Stomach smooth muscle (tissue), 2 donors: ENCODE measurements around the gene AJM1.
"Not testable (repeated sequence)": the region's sequence is repeated elsewhere in the genome, so short reads cannot be mapped to it uniquely, and the experiment has no call there.

Experiments used
- H3K27ac ChIP-seq: one replicate; pipeline ENCODE4 v1.7.0; 2013; ENCODE audit warnings: mild to moderate bottlenecking, low read length, inconsistent platforms
- H3K27me3 ChIP-seq, 2 donors: one replicate each; pipeline ENCODE4 v1.7.0; 2013; ENCODE audit warnings: low read length in 2 of 2; ENCODE audit not compliant: insufficient read depth in 2 of 2, control insufficient read depth in 1 of 2
- H3K36me3 ChIP-seq, 2 donors: one replicate each; pipeline ENCODE4 v1.7.0; 2013; ENCODE audit warnings: low read length in 2 of 2; ENCODE audit not compliant: control insufficient read depth in 2 of 2, insufficient read depth in 2 of 2
- H3K4me1 ChIP-seq: one replicate; pipeline ENCODE4 v1.7.0; 2013; ENCODE audit warnings: low read length; ENCODE audit not compliant: control insufficient read depth, insufficient read depth
- H3K4me3 ChIP-seq, 2 donors: one replicate each; pipeline ENCODE4 v1.7.0; 2013; ENCODE audit warnings: low read length in 2 of 2
- H3K9ac ChIP-seq, 2 donors: one replicate each; pipeline ENCODE4 v1.7.0; 2013; ENCODE audit warnings: low read length in 2 of 2, mild to moderate bottlenecking in 1 of 2
- H3K9me3 ChIP-seq, 2 donors: one replicate each; pipeline ENCODE4 v1.7.0; 2013; ENCODE audit warnings: low read length in 2 of 2; ENCODE audit not compliant: control insufficient read depth in 2 of 2
- donor health status: healthy.
- donor health status: Pancreatic carcinoma.

AJM1 gene

DNA sequence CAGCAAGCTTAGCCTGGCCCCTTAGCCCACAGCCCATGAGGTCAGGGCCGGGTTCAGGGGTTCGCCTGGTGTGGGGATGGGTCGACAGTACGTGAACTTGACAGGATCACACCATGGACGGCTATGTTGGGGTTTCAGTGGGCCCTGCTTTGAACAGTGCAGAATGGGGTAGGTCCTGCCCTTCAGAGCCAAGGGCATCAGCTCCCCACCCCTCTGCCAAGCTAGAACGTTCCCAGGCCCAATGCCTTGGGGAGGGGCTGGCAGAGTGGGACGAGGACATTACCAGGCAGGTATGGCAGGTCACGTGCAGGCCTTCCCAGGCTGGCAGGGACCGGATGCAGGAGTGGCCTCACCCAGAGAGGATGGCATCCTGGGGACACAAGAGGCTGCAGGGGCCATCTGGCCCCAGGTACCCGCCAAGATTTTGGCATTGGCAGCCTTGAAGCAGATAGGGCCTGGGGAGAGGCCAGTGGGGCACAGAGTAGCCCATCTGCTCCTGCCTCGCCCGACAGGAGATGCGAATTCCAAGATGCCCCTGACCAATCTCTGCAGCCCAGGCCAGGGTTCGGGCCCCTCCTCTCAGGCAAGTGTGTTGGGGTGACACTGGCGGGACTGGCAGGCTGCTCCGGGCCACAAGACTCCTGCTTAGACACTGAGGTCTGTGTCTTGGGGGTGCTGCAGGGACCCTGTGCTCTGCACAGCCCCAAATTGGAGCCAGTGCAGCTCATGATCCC, 465 bp upstream of the AJM1 start:
- Histone ChIP-seq H3K4me1 (peaks cover 41% of the 10 kb centered on the region), H3K4me3 (peak overlapping the region in 1 of 2 donors; percentile 77), H3K27me3 (peaks cover 8 to 29% of the 10 kb centered on the region in 2 donors)
- not testable (repeated sequence) for H3K9ac ChIP-seq, H3K9me3 ChIP-seq, H3K27ac ChIP-seq, H3K36me3 ChIP-seq

DNA sequence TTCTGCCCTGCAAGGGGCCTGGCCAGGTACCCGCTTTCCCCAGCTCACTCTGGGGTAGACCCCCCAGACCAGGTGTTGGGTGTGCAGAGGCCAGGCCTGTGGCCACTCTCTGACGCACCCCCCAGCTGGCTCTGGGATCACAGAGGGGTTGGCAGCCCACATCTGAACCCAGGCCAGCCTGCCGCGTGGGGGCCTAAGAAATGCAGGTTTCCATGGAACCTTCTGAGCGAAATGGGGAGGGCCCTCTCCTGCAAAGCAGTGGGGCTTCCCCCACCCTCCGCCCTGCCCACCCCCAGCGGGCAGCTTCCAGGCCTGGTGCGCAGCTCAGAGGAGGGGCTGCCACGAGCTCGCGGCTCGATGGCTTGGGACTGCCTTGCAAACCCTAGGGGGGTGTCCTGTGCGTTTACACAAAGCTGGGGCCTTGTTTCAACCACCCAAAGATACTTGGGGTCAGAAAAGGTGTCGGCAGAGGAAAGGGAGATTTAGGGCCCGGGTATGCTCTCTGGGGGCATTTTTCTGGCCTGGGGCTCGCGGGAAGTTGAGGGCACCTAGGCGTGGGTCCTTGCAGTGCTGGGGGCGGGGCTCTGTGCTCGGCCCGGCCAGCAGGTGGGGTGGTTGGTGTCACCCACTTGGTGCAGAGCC, 1.0 kb downstream of the AJM1 start:
- H3K9me3 ChIP-seq, H3K4me3 ChIP-seq, H3K27ac ChIP-seq, H3K9ac ChIP-seq, H3K36me3 ChIP-seq: not testable (repeated sequence)
- Histone ChIP-seq H3K4me1 (peaks cover 53% of the 10 kb centered on the region), H3K27me3 (peaks cover 12 to 41% of the 10 kb centered on the region in 2 donors)

DNA sequence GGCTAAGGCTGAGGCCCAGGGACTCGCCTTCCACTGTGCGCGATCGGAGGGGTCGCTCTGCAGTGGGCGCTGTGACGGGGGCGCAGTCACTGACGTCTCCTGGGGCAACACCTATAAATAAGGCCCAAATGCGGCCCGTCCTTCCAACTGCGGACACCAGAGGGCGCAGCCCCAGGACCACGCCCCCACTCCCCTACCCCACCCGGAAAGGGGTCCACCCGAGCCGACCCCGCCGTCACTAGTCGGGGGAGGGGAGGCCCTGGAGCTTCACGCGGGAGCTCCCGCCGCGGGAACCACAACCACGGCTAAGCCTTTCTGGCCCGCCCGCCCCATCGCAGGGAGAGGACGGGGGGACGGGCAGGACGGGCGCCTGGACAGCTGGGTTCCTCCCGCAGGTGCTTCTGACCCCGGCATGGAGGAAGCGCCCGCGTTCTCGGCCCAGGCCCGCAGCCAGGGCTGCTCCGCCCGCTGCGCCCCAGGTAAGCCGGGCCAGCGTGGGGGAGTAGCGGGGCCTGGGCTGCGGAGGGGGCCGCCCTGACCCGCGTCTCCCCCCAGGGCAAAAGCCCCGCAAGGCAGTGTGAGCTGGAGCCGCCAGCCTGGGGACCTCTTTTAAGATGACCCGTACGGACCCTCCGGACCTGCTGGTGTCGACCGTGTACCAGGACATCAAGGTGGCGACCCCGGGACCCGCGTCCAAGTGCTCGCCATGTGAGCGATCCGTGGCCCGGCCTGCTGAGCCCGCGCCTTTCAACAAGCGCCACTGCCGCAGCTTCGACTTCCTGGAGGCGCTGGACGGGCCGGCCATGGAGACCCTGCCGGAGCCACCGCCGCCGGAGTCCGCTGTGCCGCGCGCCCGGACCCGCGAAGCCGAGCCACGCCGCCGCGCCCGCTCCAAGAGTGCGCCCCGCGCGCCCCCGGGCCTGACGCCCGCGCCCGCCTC, 1.8 kb downstream of the AJM1 start:
- H3K4me3 ChIP-seq: not testable (repeated sequence)
- peaks cover 56% of the 10 kb centered on the region for H3K4me1 ChIP-seq

DNA sequence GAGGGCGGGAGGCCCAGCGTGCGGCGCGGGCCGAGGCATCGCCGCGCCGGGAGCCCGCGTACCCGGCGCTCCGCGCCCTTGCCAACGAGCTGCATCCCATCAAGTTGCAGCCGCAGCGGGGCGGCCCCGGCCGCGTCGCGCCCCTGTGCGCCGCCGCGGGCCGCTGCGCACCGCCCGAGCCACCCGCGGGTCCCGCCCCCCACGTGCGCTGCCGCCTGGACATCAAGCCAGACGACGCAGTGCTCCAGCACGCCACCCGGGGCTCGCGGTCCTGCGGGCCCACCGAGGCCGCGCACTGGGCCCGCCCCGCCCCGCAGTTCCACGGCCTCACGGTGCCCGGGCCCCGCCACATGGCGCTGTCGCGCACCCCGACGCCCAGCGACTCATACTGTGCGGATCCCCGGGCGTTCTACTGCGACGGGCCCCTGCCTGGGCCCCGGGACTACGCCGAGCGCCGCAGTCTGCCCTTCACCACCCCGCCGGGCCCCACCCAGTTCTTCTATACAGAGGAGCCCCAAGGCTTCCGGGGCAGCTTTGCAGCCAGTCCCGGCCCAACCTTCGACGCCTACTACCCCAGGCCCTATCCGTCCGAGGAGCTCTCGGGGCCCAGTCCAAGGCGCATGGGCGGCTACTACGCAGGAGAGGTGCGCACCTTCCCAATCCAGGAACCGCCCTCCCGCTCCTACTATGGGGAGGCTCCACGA, 2.6 kb downstream of the AJM1 start:
- Histone ChIP-seq H3K4me3 (no peak overlapping the region), H3K27me3 (peaks cover 12 to 41% of the 10 kb centered on the region in 2 donors), H3K4me1 (peaks cover 60% of the 10 kb centered on the region)

More for the DNA sequence above, 1.8 kb downstream of the AJM1 start:
- H3K36me3 ChIP-seq, H3K9ac ChIP-seq, H3K27ac ChIP-seq, H3K9me3 ChIP-seq: not testable (repeated sequence)
- peaks cover 12 to 41% of the 10 kb centered on the region in 2 donors for H3K27me3 ChIP-seq

DNA sequence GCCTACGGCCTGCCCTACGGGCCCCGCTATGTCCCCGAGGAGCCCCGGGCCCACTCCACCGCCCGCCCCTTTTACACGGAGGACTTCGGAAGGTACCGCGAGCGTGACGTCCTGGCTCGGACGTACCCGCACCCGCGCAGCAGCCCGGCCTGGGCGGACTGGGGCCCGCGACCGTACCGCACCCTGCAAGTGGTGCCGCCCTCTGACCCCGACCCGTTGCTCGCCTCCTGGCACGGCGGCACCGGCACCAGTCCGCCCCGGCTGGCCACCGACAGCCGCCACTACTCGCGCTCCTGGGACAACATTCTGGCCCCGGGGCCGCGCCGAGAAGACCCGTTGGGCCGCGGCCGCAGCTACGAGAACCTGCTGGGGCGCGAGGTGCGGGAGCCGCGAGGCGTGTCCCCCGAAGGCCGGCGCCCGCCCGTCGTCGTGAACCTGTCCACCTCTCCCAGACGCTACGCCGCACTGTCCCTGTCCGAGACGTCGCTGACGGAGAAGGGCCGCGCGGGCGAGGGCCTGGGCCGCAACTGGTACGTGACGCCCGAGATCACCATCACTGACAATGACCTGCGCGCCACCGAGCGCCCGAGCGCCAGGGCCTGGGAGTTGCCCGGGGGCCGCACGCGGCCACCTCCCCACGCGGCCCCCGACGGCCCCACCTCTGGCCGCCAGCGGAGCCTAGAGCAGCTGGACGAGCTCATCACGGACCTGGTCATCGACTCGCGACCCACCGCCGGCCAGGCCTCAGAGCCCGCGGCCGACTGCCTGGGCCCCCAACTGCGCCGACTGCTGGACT, 3.4 kb downstream of the AJM1 start:
- Histone ChIP-seq H3K4me3 (no peak overlapping the region), H3K27me3 (peaks cover 12 to 41% of the 10 kb centered on the region in 2 donors), H3K9me3 (no peaks in the 10 kb centered on the region), H3K4me1 (peaks cover 68% of the 10 kb centered on the region), H3K36me3 (no peaks in the 10 kb centered on the region), H3K27ac (no peak overlapping the region), H3K9ac (no peak overlapping the region)

More for the DNA sequence above, 2.6 kb downstream of the AJM1 start:
- no peak overlapping the region for H3K27ac ChIP-seq
- no peaks in the 10 kb centered on the region for H3K9me3 ChIP-seq
- H3K36me3 ChIP-seq: no peaks in the 10 kb centered on the region
- H3K9ac ChIP-seq: no peak overlapping the region

DNA sequence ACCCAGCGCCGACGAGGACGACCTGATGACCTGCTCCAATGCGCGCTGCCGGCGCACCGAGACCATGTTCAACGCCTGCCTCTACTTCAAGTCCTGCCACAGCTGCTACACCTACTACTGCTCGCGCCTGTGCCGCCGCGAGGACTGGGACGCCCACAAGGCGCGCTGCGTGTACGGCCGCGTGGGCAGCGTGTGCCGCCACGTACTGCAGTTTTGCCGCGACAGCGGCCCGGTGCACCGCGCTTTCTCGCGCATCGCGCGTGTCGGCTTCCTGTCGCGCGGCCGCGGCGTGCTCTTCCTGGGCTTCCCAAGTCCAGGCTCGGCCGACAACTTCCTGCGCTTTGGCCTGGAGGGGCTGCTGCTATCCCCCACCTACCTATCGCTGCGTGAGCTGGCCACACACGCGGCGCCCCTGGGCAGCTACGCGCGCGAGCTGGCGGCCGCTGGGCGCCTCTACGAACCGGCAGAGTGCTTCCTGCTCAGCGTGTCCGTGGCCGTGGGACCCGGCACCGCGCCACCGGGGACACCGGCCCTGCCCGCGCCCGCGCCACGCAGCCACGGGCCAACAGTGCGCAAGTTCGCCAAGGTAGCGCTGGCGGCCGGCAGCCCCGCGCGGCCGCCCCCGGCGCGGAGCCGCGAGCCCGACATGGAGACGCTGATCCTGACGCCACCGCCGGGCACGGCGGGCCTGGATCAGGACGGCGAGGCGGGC, 4.3 kb downstream of the AJM1 start:
- Histone ChIP-seq H3K9ac (no peak overlapping the region), H3K27me3 (peaks cover 12 to 41% of the 10 kb centered on the region in 2 donors), H3K36me3 (peaks cover 0 to 3% of the 10 kb centered on the region in 2 donors), H3K4me1 (peaks cover 63% of the 10 kb centered on the region), H3K9me3 (no peaks in the 10 kb centered on the region), H3K27ac (no peak overlapping the region), H3K4me3 (peak overlapping the region in 1 of 2 donors; percentile 35)

DNA sequence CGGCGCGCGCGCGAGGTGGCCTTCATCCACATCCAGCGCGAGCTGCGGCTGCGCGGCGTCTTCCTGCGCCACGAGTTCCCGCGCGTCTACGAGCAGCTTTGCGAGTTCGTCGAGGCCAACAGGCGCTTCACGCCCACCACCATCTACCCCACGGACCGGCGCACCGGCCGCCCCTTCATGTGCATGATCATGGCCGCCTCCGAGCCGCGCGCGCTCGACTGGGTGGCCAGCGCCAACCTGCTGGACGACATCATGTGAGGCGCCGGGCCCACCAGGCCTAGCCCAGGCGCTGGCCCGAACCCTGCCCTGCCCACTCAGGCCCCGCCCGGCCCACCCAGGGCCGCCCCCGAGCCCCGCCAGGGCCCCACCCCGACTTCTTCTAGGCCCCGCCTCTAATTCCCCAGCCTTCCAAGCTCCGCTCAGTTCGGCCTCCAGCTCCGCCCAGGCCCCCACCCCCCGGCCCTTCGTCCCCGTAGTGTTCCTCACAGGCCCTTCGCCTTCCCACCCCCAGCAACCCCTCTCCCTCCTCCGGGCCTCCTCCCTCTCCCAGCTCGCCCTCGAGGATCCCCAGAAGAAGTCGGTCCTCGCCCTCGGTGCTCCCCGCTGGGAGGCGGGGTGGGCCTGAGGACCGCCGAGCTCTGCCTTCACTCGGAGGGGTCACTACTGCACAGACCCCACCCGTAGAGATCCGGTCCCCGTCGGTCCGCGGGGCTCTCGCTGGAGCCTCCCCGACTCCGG, 5.0 kb downstream of the AJM1 start:
- Histone ChIP-seq H3K27me3 (peaks cover 12 to 41% of the 10 kb centered on the region in 2 donors), H3K4me3 (peak overlapping the region; percentile 76 to 92), H3K9me3 (no peaks in the 10 kb centered on the region), H3K4me1 (peaks cover 56% of the 10 kb centered on the region), H3K27ac (no peak overlapping the region), H3K36me3 (peaks cover 0 to 4% of the 10 kb centered on the region in 2 donors), H3K9ac (no peak overlapping the region)

DNA sequence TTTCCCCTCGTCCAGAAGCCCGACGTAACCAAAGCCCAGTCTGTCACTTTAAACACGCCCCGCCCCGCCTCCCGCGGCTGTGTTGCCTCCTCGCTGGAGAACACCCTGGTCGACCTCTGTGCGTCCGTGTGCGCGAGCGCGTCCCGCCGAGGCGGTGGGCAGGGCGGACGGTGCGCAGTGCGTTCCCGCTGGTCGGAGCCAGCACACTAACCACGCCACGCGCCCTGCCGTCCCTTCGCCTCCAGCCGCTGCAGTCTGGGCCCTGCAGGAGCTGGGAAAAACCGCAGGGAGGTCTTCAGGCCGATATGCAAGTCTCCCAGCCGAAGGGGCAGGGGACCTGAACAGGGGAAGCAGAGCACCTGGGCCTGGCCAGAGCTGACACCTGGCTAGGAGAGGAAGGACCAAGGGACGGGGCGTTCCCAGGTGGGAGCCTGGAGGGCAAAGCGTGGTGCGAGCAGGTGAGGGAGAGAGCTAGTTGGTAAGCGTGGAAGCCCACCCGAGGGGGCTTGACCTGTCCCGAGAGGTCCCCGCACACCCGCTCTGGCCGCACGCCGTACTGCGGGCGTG, 5.6 kb downstream of the AJM1 start:
- Histone ChIP-seq H3K27ac (no peak overlapping the region), H3K27me3 (peaks cover 12 to 41% of the 10 kb centered on the region in 2 donors), H3K4me1 (peaks cover 51% of the 10 kb centered on the region), H3K36me3 (peaks cover 0 to 4% of the 10 kb centered on the region in 2 donors), H3K9me3 (no peaks in the 10 kb centered on the region), H3K9ac (peak overlapping the region; percentile 62 to 64), H3K4me3 (peak overlapping the region; percentile 76 to 92)
